K562 (cell line): Measurements from ENCODE around the gene DGCR8. TPM values are rescaled to one million over a fixed set of nuclear protein-coding genes. Genes with fewer than 3 reads are reported as not detected.
A peak's percentile ranks its signal among the peaks of the same experiment; 100 is the strongest.

ENCODE experiments used
- CEBPG ChIP-seq, 3 experiments: fragments of 200-800 bp in 1 of 3; sonication (Bioruptor generic) in 1 of 3; sonication (generic) in 1 of 3; formaldehyde crosslinking in 1 of 3; IDR thresholded peaks in 2 of 3; conservative IDR thresholded peaks in 1 of 3; 2 replicates each; pipeline versions ENCODE4 v1.6.1 to v1.8.0; 2016 to 2022; ENCODE audit warnings: missing compliant biosample characterization in 2 of 3, missing genetic modification characterization in 2 of 3, mild to moderate bottlenecking in 1 of 3, missing genetic modification reagents in 1 of 3
- CREB1 ChIP-seq, 2 experiments: sonication (generic) in 1 of 2; formaldehyde crosslinking in 1 of 2; IDR thresholded peaks; 2 replicates each; pipeline versions ENCODE4 v1.6.1 to v1.8.0; 2012 to 2022; ENCODE audit warnings: inconsistent platforms in 1 of 2, mild to moderate bottlenecking in 1 of 2, missing genetic modification reagents in 1 of 2, moderate library complexity in 1 of 2
- ESRRA ChIP-seq: fragments of 450-650 bp; IDR thresholded peaks from 2 replicates; pipeline ENCODE4 v1.6.1; 2014; ENCODE audit warnings: low read depth, mild to moderate bottlenecking, moderate library complexity, borderline replicate concordance
- GATA2 ChIP-seq: sonication (generic); formaldehyde crosslinking; IDR thresholded peaks from 2 replicates; pipeline ENCODE4 v1.4.0; 2020; ENCODE audit warnings: mild to moderate bottlenecking, missing genetic modification reagents
- KHSRP ChIP-seq: fragments of 450-650 bp; IDR thresholded peaks from 2 replicates; pipeline ENCODE4 v1.6.1; 2017
- MCM5 ChIP-seq: fragments of 450-650 bp; IDR thresholded peaks from 2 replicates; pipeline ENCODE4 v1.6.1; 2016; ENCODE audit warnings: low read depth
- MED1 ChIP-seq: sonication (generic); formaldehyde crosslinking; IDR thresholded peaks from 2 replicates; pipeline ENCODE4 v1.8.1; 2023; ENCODE audit warnings: missing genetic modification reagents, borderline replicate concordance
- NELFE ChIP-seq: IDR thresholded peaks from 2 replicates; pipeline ENCODE4 v1.6.1; 2011; ENCODE audit warnings: mild to moderate bottlenecking; ENCODE audit not compliant: insufficient read depth, insufficient read length
- NFIC ChIP-seq: fragments of 450-650 bp; IDR thresholded peaks from 2 replicates; pipeline ENCODE4 v1.6.1; 2017; ENCODE audit warnings: mild to moderate bottlenecking, inconsistent platforms
- RBM15 ChIP-seq: fragments of 200-400 bp; formaldehyde crosslinking; IDR thresholded peaks from 2 replicates; pipeline ENCODE4 v1.6.1; 2018; ENCODE audit warnings: mild to moderate bottlenecking, low read length, moderate library complexity; ENCODE audit not compliant: insufficient read depth
- RBM34 ChIP-seq: fragments of 200-400 bp; formaldehyde crosslinking; IDR thresholded peaks from 2 replicates; pipeline ENCODE4 v1.6.1; 2018; ENCODE audit warnings: low read length, borderline replicate concordance; ENCODE audit not compliant: insufficient read depth
- SMAD3 ChIP-seq: fragments of 450-650 bp; formaldehyde crosslinking; conservative IDR thresholded peaks from 2 replicates; pipeline ENCODE4 v1.4.0; 2020; ENCODE audit warnings: mild to moderate bottlenecking
- SREBF2 ChIP-seq: sonication (generic); formaldehyde crosslinking; IDR thresholded peaks from 2 replicates; pipeline ENCODE4 v1.4.0; 2020; ENCODE audit warnings: mild to moderate bottlenecking, missing genetic modification reagents
- TEAD2 ChIP-seq: fragments of 450-650 bp; IDR thresholded peaks from 2 replicates; pipeline ENCODE4 v1.6.1; 2016; ENCODE audit warnings: missing genetic modification characterization, control low read depth, missing compliant biosample characterization
- TFAM ChIP-seq: fragments of 250-450 bp; sonication (Bioruptor Pico); conservative IDR thresholded peaks from 2 replicates; pipeline ENCODE4 v1.5.0; 2021; ENCODE audit warnings: mild to moderate bottlenecking, moderate library complexity
- ZNF280B ChIP-seq: fragments of 250-450 bp; sonication (Bioruptor Pico); IDR thresholded peaks from 2 replicates; pipeline ENCODE4 v1.5.1; 2021; ENCODE audit warnings: mild to moderate bottlenecking
- ZNF695 ChIP-seq: fragments of 450-650 bp; formaldehyde crosslinking; IDR thresholded peaks from 2 replicates; pipeline ENCODE4 v1.4.0; 2020; ENCODE audit warnings: mild to moderate bottlenecking, moderate library complexity
- ZNF707 ChIP-seq: fragments of 250-450 bp; sonication (Bioruptor Pico); conservative IDR thresholded peaks from 2 replicates; pipeline ENCODE4 v1.8.0; 2022; ENCODE audit warnings: inconsistent platforms, mild to moderate bottlenecking, moderate library complexity
- polyA plus RNA-seq, 8 experiments: library from polyadenylated mRNA; depleted of rRNA in 4 of 8; stranded (reverse) in 5 of 8; unstranded in 3 of 8; fragments of >200 nt; fragmentation: Nextera tagmentation in 2 of 8; fragmentation: Illumina TruSeq in 1 of 8; extraction: Ambion mirVana in 2 of 8; extraction: Trizol in 1 of 8; gene quantifications; 2 replicates each; pipeline versions ENCODE4 v1.2.1 to v1.2.3, GENCODE V29; 2011 to 2014; ENCODE audit warnings: inconsistent platforms in 1 of 8, missing spikeins in 1 of 8
- total RNA-seq, 7 experiments: library from RNA; depleted of rRNA in 6 of 7; stranded (reverse); fragments of >200 nt in 6 of 7; fragmentation: Illumina TruSeq in 2 of 7; extraction: Trizol in 2 of 7; gene quantifications; 2 replicates each; pipeline versions ENCODE4 v1.2.1 to v1.2.3, GENCODE V29; 2011 to 2021; ENCODE audit warnings: low replicate concordance in 1 of 7
- TF ChIP-seq, protein P1 (sequence below): fragments of 450-650 bp; IDR thresholded peaks from 2 replicates; pipeline ENCODE4 v1.6.1; 2017; ENCODE audit warnings: mild to moderate bottlenecking, moderate library complexity
- TF ChIP-seq, protein P2 (sequence below), 2 experiments: fragments of 450-650 bp in 1 of 2; sonication (generic) in 1 of 2; formaldehyde crosslinking; conservative IDR thresholded peaks; 2 replicates each; pipeline versions ENCODE4 v1.4.0 to v1.8.1; 2020 to 2022; ENCODE audit warnings: mild to moderate bottlenecking in 1 of 2, missing genetic modification reagents in 1 of 2
- TF ChIP-seq, protein P3 (sequence below): sonication (generic); formaldehyde crosslinking; IDR thresholded peaks from 2 replicates; pipeline ENCODE4 v1.8.1; 2023; ENCODE audit warnings: mild to moderate bottlenecking, missing genetic modification reagents

DGCR8 gene
- total and polyA plus RNA-seq, 9 of the 15 experiments (the other 6 are each of a cell fraction or from before 2014, with no cell fraction given): 5.9 to 144 (median 80.1) TPM

GRCh38 chr22:20058989-20059770 is 20.9 kb upstream of the DGCR8 start (continued):
- TF ChIP-seq CEBPG (CRISPR knock-in tag; IDR thresholded peaks at IDR 0.05) (no peak), CEBPG (tag; conservative IDR thresholded peaks at IDR 0.05 in 1 of 2, IDR thresholded peaks at IDR 0.05 in 1 of 2) (no peak), NFIC (no peak), TFAM (CRISPR knock-in tag) (no peak), SMAD3 (CRISPR knock-in tag) (peak; percentile 67; the same call in 1 of the 2 replicates), SREBF2 (CRISPR knock-in tag) (no peak), RBM34 (no peak), KHSRP (0 out of 2 replicates have a peak, but pooled peaks have one; percentile 49), GATA2 (no peak), NELFE (no peak), TEAD2 (peak; percentile 88; the same call in 1 of the 2 replicates), CREB1 (IDR thresholded peaks at IDR 0.05) (peak; percentile 81), CREB1 (CRISPR knock-in tag; IDR thresholded peaks at IDR 0.05) (no peak), MCM5 (no peak), MED1 (CRISPR knock-in tag) (no peak), ESRRA (peak; percentile 57; the same call in 1 of the 2 replicates), RBM15 (no peak), ZNF695 (CRISPR knock-in tag) (0 out of 2 replicates have a peak, but pooled peaks have one; percentile 66), ZNF280B (CRISPR knock-in tag) (no peak), ZNF707 (no peak)
- TF ChIP-seq, protein P1, sequence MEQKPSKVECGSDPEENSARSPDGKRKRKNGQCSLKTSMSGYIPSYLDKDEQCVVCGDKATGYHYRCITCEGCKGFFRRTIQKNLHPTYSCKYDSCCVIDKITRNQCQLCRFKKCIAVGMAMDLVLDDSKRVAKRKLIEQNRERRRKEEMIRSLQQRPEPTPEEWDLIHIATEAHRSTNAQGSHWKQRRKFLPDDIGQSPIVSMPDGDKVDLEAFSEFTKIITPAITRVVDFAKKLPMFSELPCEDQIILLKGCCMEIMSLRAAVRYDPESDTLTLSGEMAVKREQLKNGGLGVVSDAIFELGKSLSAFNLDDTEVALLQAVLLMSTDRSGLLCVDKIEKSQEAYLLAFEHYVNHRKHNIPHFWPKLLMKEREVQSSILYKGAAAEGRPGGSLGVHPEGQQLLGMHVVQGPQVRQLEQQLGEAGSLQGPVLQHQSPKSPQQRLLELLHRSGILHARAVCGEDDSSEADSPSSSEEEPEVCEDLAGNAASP: no peak
- TF ChIP-seq, protein P2, sequence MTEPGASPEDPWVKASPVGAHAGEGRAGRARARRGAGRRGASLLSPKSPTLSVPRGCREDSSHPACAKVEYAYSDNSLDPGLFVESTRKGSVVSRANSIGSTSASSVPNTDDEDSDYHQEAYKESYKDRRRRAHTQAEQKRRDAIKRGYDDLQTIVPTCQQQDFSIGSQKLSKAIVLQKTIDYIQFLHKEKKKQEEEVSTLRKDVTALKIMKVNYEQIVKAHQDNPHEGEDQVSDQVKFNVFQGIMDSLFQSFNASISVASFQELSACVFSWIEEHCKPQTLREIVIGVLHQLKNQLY (CRISPR knock-in tag; conservative IDR thresholded peaks at IDR 0.05): peak in 1 of 2 experiments; percentile 69; a peak in 1 of 4 replicates
- TF ChIP-seq, protein P3, sequence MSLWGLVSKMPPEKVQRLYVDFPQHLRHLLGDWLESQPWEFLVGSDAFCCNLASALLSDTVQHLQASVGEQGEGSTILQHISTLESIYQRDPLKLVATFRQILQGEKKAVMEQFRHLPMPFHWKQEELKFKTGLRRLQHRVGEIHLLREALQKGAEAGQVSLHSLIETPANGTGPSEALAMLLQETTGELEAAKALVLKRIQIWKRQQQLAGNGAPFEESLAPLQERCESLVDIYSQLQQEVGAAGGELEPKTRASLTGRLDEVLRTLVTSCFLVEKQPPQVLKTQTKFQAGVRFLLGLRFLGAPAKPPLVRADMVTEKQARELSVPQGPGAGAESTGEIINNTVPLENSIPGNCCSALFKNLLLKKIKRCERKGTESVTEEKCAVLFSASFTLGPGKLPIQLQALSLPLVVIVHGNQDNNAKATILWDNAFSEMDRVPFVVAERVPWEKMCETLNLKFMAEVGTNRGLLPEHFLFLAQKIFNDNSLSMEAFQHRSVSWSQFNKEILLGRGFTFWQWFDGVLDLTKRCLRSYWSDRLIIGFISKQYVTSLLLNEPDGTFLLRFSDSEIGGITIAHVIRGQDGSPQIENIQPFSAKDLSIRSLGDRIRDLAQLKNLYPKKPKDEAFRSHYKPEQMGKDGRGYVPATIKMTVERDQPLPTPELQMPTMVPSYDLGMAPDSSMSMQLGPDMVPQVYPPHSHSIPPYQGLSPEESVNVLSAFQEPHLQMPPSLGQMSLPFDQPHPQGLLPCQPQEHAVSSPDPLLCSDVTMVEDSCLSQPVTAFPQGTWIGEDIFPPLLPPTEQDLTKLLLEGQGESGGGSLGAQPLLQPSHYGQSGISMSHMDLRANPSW (CRISPR knock-in tag): 0 out of 2 replicates have a peak, but pooled peaks have one; percentile 25
